Stimulated activated CD4-positive, alpha-beta T cell treated with anti-CD3 and anti-CD28 coated beads, TNF-alpha, amount 100 ng/mL, for 1 hour (primary cell): ENCODE data around the gene FBXO8.
"Not testable (repeated sequence)": the region's sequence is repeated elsewhere in the genome, so short reads cannot be mapped to it uniquely, and the experiment has no call there.

Experiments
- DNase-seq, 3 donors: peaks; one replicate each; pipeline ENCODE4 v3.0.0-alpha.2; 2020; ENCODE audit warnings: low read depth in 3 of 3, low spot score in 1 of 3

The FBXO8 gene, protein sequence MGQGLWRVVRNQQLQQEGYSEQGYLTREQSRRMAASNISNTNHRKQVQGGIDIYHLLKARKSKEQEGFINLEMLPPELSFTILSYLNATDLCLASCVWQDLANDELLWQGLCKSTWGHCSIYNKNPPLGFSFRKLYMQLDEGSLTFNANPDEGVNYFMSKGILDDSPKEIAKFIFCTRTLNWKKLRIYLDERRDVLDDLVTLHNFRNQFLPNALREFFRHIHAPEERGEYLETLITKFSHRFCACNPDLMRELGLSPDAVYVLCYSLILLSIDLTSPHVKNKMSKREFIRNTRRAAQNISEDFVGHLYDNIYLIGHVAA

DNA sequence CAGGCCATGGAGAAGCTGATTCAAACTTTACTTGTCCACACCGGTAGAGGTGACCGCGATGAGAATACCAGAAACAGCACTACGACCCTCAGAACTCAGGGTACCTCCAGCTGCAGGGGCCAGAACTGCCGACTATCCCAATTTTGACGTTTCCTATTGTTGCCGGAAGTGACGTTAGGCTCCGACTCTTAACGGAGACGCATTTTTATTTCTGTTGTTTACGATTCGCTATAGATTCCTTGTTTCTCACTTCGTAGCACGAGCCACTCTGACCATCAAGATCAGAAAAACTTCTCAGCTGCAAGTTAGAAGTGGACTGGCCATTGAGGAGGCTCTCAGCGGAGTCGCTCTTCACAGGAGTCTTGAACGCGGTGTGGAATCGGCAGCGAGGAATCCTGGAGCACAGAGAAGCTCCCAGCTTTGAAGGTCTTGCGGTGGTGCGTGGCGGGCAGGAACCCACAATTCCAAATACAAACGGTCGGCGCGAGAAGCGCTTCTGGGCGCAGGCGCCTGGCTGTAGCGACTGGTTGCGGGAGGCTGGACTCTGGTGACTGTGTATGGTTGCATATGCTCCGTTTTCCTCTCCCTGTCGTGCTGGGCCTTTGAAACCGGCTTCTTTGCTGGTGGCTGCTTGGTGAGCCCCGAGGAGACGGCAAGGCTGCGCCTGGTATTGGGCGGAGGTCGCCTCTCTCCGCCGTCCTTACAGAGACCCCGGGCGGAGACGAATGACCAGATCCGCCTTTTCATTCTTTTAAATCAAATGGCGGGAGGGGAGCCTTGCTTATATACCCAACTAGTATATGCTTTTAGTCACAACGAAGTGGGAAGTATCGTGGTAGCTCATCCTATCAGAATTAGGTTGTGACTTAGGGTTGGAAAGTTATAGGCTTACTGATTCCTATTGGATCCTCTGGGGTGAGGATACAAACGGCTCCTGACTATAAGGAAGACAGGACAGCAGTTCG, at the start of gene FBXO8, which contains the start of gene CEP44:
Gene FBXO8 (minus strand): TSS at position 161 of the 965 bp plus-strand sequence. CDS start 20,575 bp downstream, outside the sequence.
Gene CEP44 (plus strand): TSS at position 405 of the 965 bp plus-strand sequence. CDS start 15,211 bp downstream, outside the sequence.
- DNase-seq, result peak; percentile 15 to 46 (median 29)

DNA sequence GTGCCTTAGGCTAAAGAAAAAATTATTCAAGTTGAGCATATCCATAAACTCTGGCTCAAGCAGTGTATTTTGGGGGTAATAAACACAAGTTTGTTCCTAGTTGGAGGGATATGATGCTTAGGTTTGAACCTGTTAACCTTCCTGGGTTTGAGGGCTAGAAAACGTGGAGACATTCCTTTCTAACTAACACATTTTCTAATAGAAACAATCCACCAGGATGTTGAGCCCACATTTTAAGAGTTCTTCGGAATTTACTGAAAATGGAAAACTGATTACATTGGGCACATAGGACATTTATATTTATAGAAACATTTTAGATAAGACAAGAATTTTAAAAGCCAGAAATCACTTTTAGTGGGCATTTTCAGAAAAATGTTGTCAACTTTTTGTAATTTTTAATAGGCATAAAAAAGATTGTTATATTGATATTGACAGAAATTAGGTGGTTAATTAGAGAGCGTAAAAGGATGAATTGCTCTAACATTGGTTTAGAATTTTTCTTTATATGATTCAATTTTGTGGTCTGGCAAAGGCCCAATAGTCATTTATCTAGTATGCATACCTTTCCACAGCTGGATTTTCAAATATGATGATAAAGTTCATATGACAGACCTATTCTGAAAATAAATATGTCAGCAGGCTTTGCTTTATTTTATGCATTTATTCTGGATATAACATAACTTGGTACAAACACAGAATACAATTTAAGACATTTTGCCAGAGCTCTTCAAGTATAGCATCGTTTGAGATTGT, 49.5 kb upstream of the FBXO8 start:
- no peak for DNase-seq

DNA sequence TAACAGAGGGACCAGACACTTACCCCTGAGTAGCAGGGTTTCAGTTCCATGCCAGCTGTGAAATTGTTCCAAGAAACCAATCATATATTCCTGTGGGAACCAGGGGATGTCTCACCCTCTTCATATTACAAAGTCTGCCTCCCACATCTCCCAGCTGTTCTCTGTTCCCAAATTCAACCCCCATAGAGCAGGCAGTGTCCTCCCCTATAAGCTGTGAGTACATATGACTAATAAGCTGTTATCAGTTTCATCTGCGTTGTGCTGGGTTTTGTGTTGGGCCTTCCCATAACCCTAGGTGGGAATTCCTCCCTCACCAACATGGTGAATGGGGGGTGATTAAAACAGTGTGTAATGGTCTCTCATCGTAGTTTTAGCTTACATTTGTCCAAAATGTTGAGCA, 41.3 kb upstream of the FBXO8 start:
- DNase-seq, result no peak

DNA sequence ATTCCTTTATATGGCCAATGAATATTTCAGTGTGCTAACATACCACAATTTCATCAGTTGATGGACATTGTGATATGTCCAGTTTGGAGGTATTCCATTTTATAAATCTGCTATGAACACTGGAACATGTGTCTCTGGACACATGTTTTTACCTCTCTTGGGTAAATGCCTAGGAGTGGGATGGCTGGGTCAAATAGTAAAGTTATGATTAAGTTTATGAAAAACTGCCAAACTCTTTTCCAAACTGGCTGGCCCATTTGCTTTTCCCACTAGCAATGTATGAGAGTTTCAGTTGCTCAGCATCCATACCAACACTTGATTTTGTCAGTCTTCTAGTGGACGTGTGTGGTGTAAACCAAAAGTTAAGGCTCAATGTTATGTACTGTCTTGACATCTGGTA, 40.8 kb upstream of the FBXO8 start:
- no peak for DNase-seq

DNA sequence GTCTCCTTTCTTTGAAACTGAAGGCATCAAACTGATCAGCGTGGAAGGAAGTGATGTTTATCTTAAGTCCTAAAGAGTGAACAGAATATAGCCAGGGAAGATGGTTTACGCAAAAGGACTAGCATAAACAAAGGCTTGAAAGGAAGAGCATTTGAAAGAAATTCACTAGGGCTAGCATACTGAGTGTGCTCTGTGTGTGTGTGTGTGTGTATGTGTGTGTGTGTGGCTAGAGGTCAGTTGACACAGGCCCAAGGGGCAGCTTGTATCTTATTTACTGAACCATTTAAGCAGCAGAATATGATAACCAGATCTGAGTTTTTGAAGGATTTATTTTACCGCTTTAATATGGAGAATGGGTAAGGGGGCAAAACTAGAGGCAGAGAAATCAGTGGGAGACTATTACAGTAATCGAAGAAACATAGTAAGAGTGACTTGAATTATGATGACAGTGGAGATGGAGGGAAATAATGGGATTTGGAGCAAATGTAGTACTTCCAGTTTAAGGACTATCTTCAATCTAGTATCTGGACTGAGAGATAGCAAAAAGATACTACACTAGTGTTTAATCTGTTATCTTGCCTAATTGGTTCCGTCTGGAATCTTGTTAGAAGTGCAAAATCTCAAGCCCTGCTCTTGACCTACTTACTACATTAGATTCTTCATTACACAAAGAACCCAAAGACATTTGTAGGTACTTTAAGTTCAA, 37.2 kb upstream of the FBXO8 start:
- no peak for DNase-seq

DNA sequence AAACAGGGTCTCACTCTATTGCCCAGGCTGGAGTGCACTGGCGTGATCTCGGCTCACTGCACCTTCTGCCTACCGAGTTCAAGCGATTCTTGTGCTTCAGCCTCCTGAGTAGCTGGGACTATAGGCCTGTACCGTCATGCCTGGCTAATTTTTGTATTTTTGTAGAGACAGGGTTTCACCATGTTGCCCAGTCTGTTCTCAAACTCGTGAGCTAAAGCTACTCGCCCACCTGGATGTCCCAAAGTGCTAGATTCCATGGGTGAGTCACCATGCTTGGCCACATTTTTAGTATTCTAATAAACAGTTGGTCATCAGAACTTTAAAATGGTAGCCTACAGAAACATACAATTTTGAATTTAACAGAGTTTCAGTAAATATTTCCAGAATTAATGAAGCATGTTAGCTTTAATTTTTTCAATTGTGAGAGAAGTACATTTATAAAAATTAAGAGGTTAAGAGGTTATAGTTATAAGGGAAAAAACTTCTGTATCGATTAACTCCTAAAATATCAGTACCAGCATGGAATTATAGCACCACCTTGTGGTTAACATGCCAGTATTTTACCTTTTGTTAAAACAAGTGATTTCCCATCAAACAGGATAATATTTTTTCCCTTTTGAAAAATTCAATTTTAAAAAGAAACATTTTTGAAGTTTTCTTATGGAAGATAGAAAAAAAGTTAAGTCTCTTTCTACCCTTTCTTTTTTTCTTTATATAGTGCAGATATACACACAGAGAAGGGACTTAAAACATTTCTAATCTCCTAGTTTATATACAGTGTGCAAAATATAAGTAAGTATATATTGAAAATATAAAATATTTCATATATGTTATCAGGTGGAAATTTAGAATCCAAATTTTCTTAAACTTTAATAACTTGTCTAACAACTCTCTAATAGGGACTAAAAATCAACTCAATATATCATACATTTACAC, 35.6 kb upstream of the FBXO8 start:
- no peak for DNase-seq

DNA sequence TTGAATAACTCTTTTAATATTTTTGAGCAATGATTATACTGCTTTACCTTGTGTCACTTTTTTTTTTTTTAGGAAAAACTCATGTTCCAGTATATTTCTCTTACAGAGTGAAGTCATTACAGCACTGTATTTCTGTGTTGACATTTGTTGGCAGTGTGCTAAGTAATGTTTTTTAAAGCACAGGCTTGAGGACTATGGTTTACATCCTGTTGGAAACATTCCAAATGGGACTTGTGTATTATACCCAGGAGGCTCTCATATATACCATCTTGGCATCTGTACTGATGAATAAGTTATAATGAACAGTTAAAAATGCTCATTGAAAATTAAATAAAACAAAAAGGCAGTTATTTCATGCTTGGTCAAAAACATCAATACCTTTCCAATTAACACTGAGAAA, 34.1 kb upstream of the FBXO8 start:
- DNase-seq, result no peak

DNA sequence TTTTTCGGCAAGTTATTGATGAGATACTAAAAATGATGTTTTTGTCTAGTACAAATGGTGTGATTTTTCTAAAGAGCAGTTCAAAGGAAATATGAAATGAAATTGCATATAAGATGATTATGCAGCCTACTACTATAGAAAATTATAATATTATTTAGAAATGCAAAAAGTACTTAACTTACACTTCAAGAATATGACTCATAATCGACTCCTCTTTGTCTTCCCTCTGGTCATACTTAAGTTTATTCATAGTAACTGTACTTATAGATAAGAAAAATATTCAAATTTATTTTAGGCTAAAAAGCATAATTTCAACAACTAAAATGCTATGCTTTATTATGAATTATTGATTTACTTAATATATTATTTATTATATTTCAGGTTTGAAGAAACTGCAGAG, 33.5 kb upstream of the FBXO8 start:
- no peak for DNase-seq

DNA sequence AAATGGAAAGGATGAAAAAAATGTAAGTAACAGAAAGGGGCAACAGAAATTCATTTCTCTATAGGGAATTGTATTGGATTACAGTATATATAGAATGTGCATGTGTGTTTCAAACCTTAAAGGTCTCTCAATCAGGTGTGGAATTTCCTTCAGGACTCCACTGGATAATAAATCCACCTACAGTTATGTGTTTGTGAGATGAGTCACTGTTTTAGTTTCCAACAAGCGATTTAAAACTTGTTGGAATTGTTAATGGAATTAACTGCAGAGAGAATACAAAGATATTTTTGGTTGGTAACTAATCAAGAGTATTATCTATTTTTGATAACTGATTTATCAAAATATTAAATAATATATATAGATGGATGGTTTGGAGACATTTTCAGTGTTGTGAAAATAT, 33.1 kb upstream of the FBXO8 start:
- DNase-seq, result no peak

DNA sequence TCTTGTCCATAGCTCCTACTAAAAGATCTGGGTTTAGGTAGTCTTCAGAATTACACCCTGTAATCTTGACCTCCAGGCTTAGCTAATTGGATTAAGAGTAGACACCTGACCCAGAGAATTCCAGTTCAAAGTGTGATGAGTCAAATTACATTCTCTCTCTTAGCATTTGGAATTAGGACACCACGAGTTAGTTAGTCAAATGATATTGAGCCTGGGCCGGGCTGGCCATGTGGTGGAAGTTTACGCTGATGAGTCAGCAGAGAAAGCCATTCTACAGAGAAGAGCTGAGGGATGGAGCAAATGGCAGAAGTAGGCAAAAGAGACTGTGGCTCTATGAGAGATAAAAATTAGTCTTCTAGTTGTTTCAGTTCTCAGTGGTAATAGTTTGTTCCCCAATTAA, 31.3 kb upstream of the FBXO8 start:
- DNase-seq, result no peak

DNA sequence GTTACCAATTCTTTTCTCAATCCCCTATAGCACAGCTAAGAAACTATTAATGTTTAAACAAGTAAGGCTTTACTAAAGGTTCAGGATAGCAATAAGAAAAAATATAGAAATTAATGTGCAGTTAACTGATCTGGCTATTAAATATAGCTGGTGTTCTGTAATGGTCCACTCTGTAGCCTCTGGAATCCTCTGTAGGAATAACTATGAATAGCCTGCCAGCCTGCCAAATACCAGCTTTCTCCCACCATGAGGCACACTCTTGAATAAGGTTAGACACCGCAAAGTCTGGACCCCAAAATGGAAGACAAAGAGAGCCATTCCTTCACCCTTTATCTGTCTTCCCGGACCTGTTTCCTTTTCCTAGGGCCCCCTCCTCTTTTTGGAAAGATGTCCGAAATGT, 30.8 kb upstream of the FBXO8 start:
- DNase-seq, result no peak

DNA sequence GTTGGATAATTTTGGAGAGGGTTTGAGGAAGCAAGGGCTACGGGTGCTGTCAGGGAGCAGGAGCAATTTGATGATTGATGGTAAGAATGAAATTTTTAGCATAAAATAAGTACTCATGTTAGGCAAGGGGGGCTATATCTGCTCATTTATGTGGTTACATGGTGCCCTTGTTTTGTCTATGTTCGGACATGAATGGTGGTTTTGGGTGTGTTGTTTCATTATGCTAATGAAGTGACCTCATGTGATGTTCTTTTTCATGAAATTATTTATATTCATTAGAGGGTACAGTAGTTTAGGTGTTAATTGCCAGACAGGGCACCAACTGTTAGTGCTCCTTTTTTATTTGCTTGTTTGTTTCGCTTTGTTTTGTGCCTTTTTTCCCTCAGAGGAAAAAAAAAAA, 29.5 kb upstream of the FBXO8 start:
- no peak for DNase-seq

DNA sequence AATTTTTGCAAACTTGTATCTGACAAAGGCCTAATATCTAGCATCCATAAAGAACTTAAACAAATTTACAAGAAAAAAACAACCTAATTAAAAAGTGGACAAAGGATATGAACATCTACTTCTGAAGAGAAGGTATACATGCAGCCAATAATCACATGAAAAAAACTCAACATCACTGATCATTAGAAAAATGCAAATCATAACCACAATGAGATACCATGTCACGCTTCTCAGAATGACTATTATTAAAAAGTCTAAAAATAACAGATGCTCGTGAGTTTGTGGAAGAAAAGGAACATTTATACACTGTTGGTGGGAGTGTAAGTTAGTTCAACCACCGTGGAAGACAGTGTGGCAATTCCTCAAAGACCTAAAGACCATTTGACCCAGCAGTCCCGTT, 24.2 kb upstream of the FBXO8 start:
- no peak for DNase-seq

DNA sequence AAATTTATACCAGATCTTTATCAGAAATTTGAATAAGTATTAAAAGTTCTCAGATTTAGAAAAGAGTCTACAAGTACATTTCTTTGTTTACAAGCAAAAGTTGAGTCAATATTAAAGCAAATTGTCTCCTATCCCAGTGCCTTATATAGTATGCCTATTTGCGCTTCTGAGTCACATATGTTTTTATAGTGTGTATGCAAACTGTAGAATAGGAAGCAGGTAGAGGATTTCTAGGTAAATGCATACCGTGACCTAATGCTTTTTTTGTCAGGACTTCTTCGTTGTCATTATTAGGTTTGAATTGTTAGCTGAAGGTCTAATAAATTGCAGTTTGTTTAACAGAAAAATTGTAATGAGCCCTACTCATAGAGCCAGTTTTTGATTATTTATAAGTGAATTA, 22.5 kb upstream of the FBXO8 start:
- no peak for DNase-seq

DNA sequence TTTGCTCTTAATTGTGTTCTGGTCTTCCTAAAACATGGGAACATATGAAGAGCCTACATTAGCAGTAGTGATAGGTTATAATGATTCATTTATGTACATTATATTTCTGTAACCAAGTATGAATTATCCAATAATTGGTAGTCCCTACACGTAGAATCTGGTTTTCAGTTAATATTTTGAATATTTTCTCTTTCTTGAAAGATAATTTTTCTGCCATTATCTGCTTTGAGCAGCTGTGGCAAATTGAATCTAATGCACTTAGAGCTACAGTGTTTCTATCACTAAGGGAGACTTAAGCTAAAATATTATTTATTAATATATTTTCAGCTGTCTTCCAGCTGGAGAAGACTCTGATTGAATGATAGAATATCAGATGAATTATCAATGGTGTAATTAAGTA, 21.2 kb upstream of the FBXO8 start:
- DNase-seq, result no peak

DNA sequence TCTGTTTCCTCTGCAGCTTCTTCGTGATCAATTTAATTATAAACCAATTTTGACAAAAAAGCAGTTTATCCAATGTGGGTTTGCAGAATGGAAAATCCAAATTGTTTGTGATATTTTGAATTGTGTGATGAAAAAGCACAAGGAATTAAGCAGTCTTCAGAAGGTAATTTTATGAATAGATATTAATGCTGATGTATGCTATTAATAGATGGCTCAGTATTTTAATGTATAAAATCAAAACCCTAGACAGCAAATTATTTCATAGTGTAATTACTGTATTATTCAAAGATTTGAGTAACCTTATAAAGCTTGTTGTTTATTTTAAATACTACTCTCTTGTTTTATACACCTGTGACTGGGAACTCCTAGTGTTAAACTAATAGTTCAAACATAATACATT, 20.2 kb upstream of the FBXO8 start:
- DNase-seq, result no peak

DNA sequence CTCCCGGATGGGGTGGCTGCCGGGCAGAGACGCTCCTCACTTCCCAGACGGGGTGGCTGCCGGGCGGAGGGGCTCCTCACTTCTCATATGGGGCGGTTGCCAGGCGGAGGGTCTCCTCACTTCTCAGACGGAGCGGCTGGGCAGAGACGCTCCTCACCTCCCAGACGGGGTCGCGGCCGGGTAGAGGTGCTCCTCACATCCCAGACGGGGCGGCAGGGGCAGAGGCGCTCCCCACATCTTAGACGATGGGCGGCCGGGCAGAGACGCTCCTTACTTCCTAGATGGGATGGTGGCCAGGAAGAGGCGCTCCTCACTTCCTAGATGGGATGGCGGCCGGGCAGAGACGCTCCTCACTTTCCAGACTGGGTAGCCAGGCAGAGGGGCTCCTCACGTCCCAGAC, 11.7 kb upstream of the FBXO8 start:
- DNase-seq, result not testable (repeated sequence)

DNA sequence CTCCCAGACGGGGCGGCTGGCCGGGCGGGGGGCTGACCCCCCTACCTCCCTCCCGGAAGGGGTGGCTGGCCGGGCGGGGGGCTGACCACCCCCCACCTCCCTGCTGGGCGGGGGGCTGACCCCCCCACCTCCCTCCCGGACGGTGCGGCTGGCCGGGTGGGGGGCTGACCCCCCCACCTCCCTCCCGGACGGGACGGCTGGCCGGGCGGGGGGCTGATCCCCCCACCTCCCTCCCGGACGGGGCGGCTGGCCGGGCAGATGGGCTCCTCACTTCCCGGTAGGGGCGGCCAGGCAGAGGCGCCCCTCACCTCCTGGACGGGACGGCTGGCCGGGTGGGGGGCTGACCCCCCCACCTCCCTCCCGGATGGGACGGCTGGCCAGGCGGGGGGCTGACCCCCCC, 11.2 kb upstream of the FBXO8 start:
- not testable (repeated sequence) for DNase-seq

DNA sequence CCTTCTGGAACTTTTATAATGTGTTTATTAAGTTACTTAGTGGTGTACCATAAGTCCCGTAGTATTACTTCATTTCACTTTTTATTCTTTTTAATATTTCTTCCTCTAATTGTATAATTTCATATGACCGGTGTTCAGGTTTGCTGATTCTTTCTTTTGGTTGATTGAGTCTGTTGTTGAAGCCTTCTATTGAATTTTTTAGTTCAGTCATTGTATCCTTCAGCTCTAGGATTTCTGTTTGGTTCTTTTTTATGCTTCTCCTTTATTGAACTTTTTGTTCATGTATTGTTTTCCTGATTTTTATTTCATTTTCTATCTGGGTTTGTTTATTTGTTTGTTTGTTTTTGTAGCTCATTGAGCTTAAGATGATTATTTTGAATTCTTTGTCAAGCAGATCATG, 9.0 kb upstream of the FBXO8 start:
- no peak for DNase-seq

DNA sequence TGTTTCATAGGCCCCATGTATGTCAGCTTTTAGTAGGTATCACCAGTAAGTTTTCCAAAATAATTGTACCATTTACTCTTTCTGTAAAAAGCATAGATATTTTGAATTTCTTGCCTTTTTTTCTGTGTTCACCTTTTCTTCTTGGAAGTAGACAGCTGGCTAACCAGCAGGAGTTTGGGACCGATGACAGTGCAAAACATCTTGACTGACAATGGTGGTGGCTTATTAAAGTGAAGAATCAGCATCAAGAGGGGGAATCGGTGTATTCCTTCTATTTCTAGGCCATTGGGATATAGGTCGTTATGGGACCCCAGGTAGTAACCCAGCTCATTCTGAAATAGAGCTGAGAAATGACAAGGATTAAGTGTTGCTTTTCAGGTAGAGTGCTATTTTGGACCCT, 3.4 kb upstream of the FBXO8 start:
- DNase-seq, result no peak
